HG03354 (cell line): ENCODE data around the gene EIF4G2.
A peak's percentile ranks its signal among the peaks of the same experiment; 100 is the strongest.

Experiments used
- ATAC-seq: cut with Tn5 transposase; IDR thresholded peaks from one replicate; pipeline ENCODE4 v1.9.1; 2021; ENCODE audit warnings: mild to moderate bottlenecking; ENCODE audit not compliant: unreplicated experiment, poor library complexity, severe bottlenecking

EIF4G2 gene

GRCh38 chr11:10809373-10810160 is 841 bp upstream of the EIF4G2 start:
- ATAC-seq = peak; percentile 27

- peak; percentile 3 for ATAC-seq
These were observed 532 bp downstream of the EIF4G2 start for GRCh38 chr11:10808235-10808552.

GRCh38 chr11:10807493-10808234 is 1.1 kb downstream of the EIF4G2 start:
- peak; percentile 3 for ATAC-seq

- no peak for ATAC-seq
These were observed 2.5 kb downstream of the EIF4G2 start for GRCh38 chr11:10806206-10806605.

- ATAC-seq = no peak
These were observed 3.0 kb downstream of the EIF4G2 start for GRCh38 chr11:10805741-10806140.

GRCh38 chr11:10803676-10804075 is 5.0 kb downstream of the EIF4G2 start:
- ATAC-seq = no peak

GRCh38 chr11:10800292-10800691 is 8.4 kb downstream of the EIF4G2 start:
- ATAC-seq = no peak

GRCh38 chr11:10798330-10798928 is 10.3 kb downstream of the EIF4G2 start:
- no peak for ATAC-seq

- no peak for ATAC-seq
These were observed 11.2 kb downstream of the EIF4G2 start for GRCh38 chr11:10797531-10797930.

GRCh38 chr11:10797001-10797400 is 11.7 kb downstream of the EIF4G2 start:
- ATAC-seq = no peak

- ATAC-seq = no peak
These were observed 12.5 kb downstream of the EIF4G2 start for GRCh38 chr11:10796191-10796590.

- ATAC-seq = no peak
These were observed 15.1 kb downstream of the EIF4G2 start for GRCh38 chr11:10793470-10794255.

- peak; percentile 90 for ATAC-seq
These were observed 16.2 kb downstream of the EIF4G2 start for GRCh38 chr11:10792385-10793068.

GRCh38 chr11:10786451-10786850 is 22.3 kb downstream of the EIF4G2 start:
- ATAC-seq = no peak

GRCh38 chr11:10785146-10785474 is 23.6 kb downstream of the EIF4G2 start:
- no peak for ATAC-seq

- ATAC-seq = no peak
These were observed 24.2 kb downstream of the EIF4G2 start for GRCh38 chr11:10784232-10785145.

GRCh38 chr11:10780040-10780439 is 28.7 kb downstream of the EIF4G2 start:
- no peak for ATAC-seq

- no peak for ATAC-seq
These were observed 29.6 kb downstream of the EIF4G2 start for GRCh38 chr11:10779086-10779485.
